B cell (primary cell): Measurements from ENCODE around the gene SSBP3. TPM values are rescaled to one million over a fixed set of nuclear protein-coding genes. Genes with fewer than 3 reads are reported as not detected.

Source experiments
- ATAC-seq: fragments of 200-7000 bp; cut with Tn5 transposase; one replicate; pipeline ENCODE4 v1.10.0; 2021; ENCODE audit warnings: low read depth, mild to moderate bottlenecking, moderate number of reproducible peaks, moderate library complexity
- CTCF ChIA-PET: fragments of 350-600 bp; sonication (Branson Sonifier 250); formaldehyde crosslinking; loops from one replicate; lab custom pipeline; 2021; ENCODE audit warnings: antibody characterized with exemption, inconsistent platforms; lab: Charles Lee
- POLR2A ChIA-PET: fragments of 350-600 bp; sonication (Branson Sonifier 250); formaldehyde crosslinking; loops from one replicate; lab custom pipeline; 2021; ENCODE audit warnings: antibody characterized with exemption; lab: Charles Lee
- DNase-seq: peaks from one replicate; pipeline ENCODE4 v3.0.0; 2013
- H2AFZ ChIP-seq: 2 replicates; pipeline ENCODE4 v1.6.1; 2012; ENCODE audit warnings: mild to moderate bottlenecking, low read depth, low read length; ENCODE audit not compliant: insufficient read depth, poor library complexity, severe bottlenecking
- H3K27ac ChIP-seq, 2 donors: 1 replicate in 1 of 2; 2 replicates in 1 of 2; pipeline ENCODE4 v1.5.1; 2012 to 2013; ENCODE audit warnings: low read length in 2 of 2, mild to moderate bottlenecking in 2 of 2, moderate library complexity in 1 of 2
- H3K27me3 ChIP-seq, 4 experiments: fragments of 200-600 bp in 1 of 4; sonication (generic) in 1 of 4; replicated peaks in 1 of 4; 1 replicate in 2 of 4; 2 replicates in 2 of 4; pipeline versions ENCODE4 v1.6.1 to v1.7.0; 2013 to 2016; ENCODE audit warnings: low read length in 3 of 4, mild to moderate bottlenecking in 2 of 4, mixed read lengths in 1 of 4, moderate library complexity in 1 of 4; ENCODE audit not compliant: insufficient read depth in 4 of 4, control insufficient read depth in 3 of 4; ENCODE audit errors: control extremely low read depth in 1 of 4
- H3K36me3 ChIP-seq, 2 experiments: replicated peaks in 1 of 2; 1 replicate in 1 of 2; 2 replicates in 1 of 2; pipeline versions ENCODE4 v1.6.1 to v1.7.1; 2013; ENCODE audit warnings: low read length in 1 of 2; ENCODE audit not compliant: insufficient read depth in 2 of 2, control insufficient read depth in 1 of 2; ENCODE audit errors: control extremely low read depth in 1 of 2, extremely low read depth in 1 of 2
- H3K4me1 ChIP-seq, 2 donors: fragments of 200-600 bp in 1 of 2; sonication (generic) in 1 of 2; 1 replicate in 1 of 2; 2 replicates in 1 of 2; pipeline versions ENCODE4 v1.5.1 to v1.6.1; 2013 to 2017; ENCODE audit warnings: low read length in 2 of 2; ENCODE audit not compliant: control insufficient read depth in 2 of 2, insufficient read depth in 2 of 2
- H3K4me2 ChIP-seq: replicated peaks from 2 replicates; pipeline ENCODE3; 2012; ENCODE audit warnings: mild to moderate bottlenecking, low read depth, low read length; ENCODE audit not compliant: poor library complexity, severe bottlenecking
- H3K4me3 ChIP-seq, 5 experiments: fragments of 200-600 bp in 1 of 5; sonication (generic) in 1 of 5; 1 replicate in 3 of 5; 2 replicates in 2 of 5; pipeline versions ENCODE4 v1.5.1 to v1.7.0; 2011 to 2016; ENCODE audit warnings: low read length in 4 of 5, mild to moderate bottlenecking in 4 of 5, low read depth in 2 of 5, control low read depth in 1 of 5, moderate library complexity in 1 of 5; ENCODE audit not compliant: insufficient read depth in 1 of 5; ENCODE audit errors: control extremely low read depth in 1 of 5, extremely low read depth in 1 of 5
- H3K79me2 ChIP-seq: fragments of 200-600 bp; sonication (generic); one replicate; pipeline ENCODE4 v1.6.0; 2016; ENCODE audit warnings: low read length; ENCODE audit not compliant: control insufficient read depth, insufficient read depth
- H3K9ac ChIP-seq: fragments of 200-600 bp; sonication (generic); 2 replicates; pipeline ENCODE4 v1.6.1; 2017; ENCODE audit warnings: mild to moderate bottlenecking, low read length, moderate library complexity
- H3K9me3 ChIP-seq, 3 donors: one replicate each; pipeline versions ENCODE4 v1.6.1 to v1.7.1; 2013; ENCODE audit warnings: low read length in 2 of 3; ENCODE audit not compliant: control insufficient read depth in 2 of 3, insufficient read depth in 1 of 3; ENCODE audit errors: control extremely low read depth in 1 of 3
- H4K20me1 ChIP-seq: 2 replicates; pipeline ENCODE4 v1.6.0; 2012; ENCODE audit warnings: mild to moderate bottlenecking, low read length; ENCODE audit not compliant: insufficient read depth, control insufficient read depth, poor library complexity, severe bottlenecking
- H3K27ac Mint-ChIP-seq: one replicate; pipeline ENCODE4 v1.8.0; 2021; ENCODE audit warnings: mixed read lengths
- H3K27me3 Mint-ChIP-seq: one replicate; pipeline ENCODE4 v1.8.0; 2021; ENCODE audit warnings: mixed read lengths
- H3K4me1 Mint-ChIP-seq: one replicate; pipeline ENCODE4 v1.8.0; 2021; ENCODE audit warnings: mixed read lengths
- H3K4me3 Mint-ChIP-seq: one replicate; pipeline ENCODE4 v1.8.0; 2021; ENCODE audit warnings: mixed read lengths
- H3K9me3 Mint-ChIP-seq: one replicate; pipeline ENCODE4 v1.8.0; 2022; ENCODE audit warnings: mixed read lengths; ENCODE audit not compliant: insufficient read depth
- EZH2 ChIP-seq: IDR thresholded peaks from 2 replicates; pipeline ENCODE4 v1.6.1; 2012; ENCODE audit warnings: borderline replicate concordance, low read depth, mild to moderate bottlenecking, moderate library complexity, low read length; ENCODE audit not compliant: insufficient read depth, poor library complexity, severe bottlenecking
- WGBS: methylation state at CpG from one replicate; pipeline ENCODE4 v1.1.5; 2013; ENCODE audit warnings: missing lambda C conversion rate; ENCODE audit not compliant: insufficient coverage; 5-methylcytosine and 5-hydroxymethylcytosine counted together
- intact Hi-C: fragments of 100-400 bp; cut with micrococcal nuclease; formaldehyde crosslinking; loops from one replicate; pipeline ENCODE4 v1.10.0; 2022
- polyA plus RNA-seq: library from polyadenylated mRNA; depleted of rRNA; stranded (reverse); fragments of >200 nt; gene quantifications from 2 replicates; pipeline ENCODE4 v1.2.3, GENCODE V29; 2012
- total RNA-seq, 2 donors: library from RNA; stranded (reverse); fragments of 120-200 nt in 1 of 2; gene quantifications; 1 replicate in 1 of 2; 2 replicates in 1 of 2; pipeline versions ENCODE4 v1.2.3 to v1.2.4, GENCODE V29; 2013 to 2022
- TF ChIP-seq, protein P1 (sequence below): fragments of 200-600 bp; IDR thresholded peaks from one replicate; pipeline ENCODE4 v1.8.0; 2022; ENCODE audit warnings: antibody characterized with exemption, mild to moderate bottlenecking

SSBP3 gene
- total and polyA plus RNA-seq, 2 donors (not counting 1 experiment from before 2014, with no cell fraction given), result 16.9 to 30.7 TPM

DNA sequence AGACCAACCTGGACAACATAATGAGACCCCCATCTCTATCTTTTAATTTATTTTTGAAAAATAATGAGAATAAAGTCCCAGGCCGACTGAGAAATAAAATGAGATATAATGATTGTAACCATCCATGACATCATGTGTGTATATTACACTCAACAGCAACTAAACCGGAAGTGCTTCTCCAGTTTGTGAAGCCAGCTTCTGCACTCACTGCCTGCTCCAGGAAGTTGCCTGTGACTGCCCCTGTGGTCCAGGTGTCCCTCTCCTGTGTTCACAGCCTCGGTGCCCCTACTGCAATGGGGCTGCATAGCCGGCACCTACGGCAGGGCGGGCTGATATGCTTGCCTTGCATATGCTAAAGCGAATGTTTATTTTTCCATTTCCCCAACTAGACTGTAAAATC lies 68.3 kb downstream of the SSBP3 start:
- peaks cover 11% of the 10 kb centered on the region for H3K4me1 Mint-ChIP-seq
- H3K27me3 Mint-ChIP-seq, result no peaks in the 10 kb centered on the region
- POLR2A ChIA-PET, result no interaction called here
- intact Hi-C loops, result no loop called here
- H3K4me3 ChIP-seq, result no peak overlapping the region
- no peak for TF ChIP-seq EZH2
- TF ChIP-seq, protein P1, sequence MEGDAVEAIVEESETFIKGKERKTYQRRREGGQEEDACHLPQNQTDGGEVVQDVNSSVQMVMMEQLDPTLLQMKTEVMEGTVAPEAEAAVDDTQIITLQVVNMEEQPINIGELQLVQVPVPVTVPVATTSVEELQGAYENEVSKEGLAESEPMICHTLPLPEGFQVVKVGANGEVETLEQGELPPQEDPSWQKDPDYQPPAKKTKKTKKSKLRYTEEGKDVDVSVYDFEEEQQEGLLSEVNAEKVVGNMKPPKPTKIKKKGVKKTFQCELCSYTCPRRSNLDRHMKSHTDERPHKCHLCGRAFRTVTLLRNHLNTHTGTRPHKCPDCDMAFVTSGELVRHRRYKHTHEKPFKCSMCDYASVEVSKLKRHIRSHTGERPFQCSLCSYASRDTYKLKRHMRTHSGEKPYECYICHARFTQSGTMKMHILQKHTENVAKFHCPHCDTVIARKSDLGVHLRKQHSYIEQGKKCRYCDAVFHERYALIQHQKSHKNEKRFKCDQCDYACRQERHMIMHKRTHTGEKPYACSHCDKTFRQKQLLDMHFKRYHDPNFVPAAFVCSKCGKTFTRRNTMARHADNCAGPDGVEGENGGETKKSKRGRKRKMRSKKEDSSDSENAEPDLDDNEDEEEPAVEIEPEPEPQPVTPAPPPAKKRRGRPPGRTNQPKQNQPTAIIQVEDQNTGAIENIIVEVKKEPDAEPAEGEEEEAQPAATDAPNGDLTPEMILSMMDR, result no peak
- H3K36me3 ChIP-seq, result no peaks in the 10 kb centered on the region
- peaks cover 0 to 2% (median 0%) of the 10 kb centered on the region in 3 donors for H3K9me3 ChIP-seq
- DNase-seq (no peak), ATAC-seq (no peak)
- no peaks in the 10 kb centered on the region for H3K9me3 Mint-ChIP-seq
- H3K27ac Mint-ChIP-seq, result no peak overlapping the region
- H3K79me2 ChIP-seq, result peaks cover 35% of the 10 kb centered on the region
- CTCF ChIA-PET, result no interaction called here
- no peak overlapping the region for H3K9ac ChIP-seq
- H3K27ac ChIP-seq, result no peak overlapping the region
- H3K4me2 ChIP-seq, result no peak overlapping the region
- 70% methylated on average over 5 of the region's 7 CpGs for WGBS
- no peak overlapping the region for H2AFZ ChIP-seq
- H4K20me1 ChIP-seq, result no peaks in the 10 kb centered on the region
- H3K27me3 ChIP-seq, result no peaks in the 10 kb centered on the region
- no peaks in the 10 kb centered on the region for H3K4me1 ChIP-seq
- no peak overlapping the region for H3K4me3 Mint-ChIP-seq

GRCh38 chr1:54337034-54337433 lies 69.2 kb downstream of the SSBP3 start:
- Histone ChIP-seq H3K9ac (no peak overlapping the region), H3K4me3 (no peak overlapping the region), H3K27ac (no peak overlapping the region), H3K4me2 (no peak overlapping the region), H2AFZ (no peak overlapping the region), H4K20me1 (no peaks in the 10 kb centered on the region), H3K36me3 (no peaks in the 10 kb centered on the region), H3K9me3 (peaks cover 0 to 2% (median 0%) of the 10 kb centered on the region in 3 donors), H3K4me1 (no peaks in the 10 kb centered on the region), H3K27me3 (no peaks in the 10 kb centered on the region), H3K79me2 (peaks cover 27% of the 10 kb centered on the region)
- Mint-ChIP-seq H3K27me3 (no peaks in the 10 kb centered on the region), H3K4me1 (peaks cover 11% of the 10 kb centered on the region), H3K4me3 (no peak overlapping the region), H3K9me3 (no peaks in the 10 kb centered on the region), H3K27ac (no peak overlapping the region)
- no peak for TF ChIP-seq EZH2
- TF ChIP-seq, protein P1, result no peak
- CTCF ChIA-PET, result no interaction called here
- DNase-seq (no peak), ATAC-seq (no peak)
- POLR2A ChIA-PET, result no interaction called here
- intact Hi-C loops, result no loop called here
- WGBS, result 100% methylated on average over 6 of the region's 7 CpGs
